ENCODE measurements around the gene FKBP4.

- TF ChIP-seq, protein P1, sequence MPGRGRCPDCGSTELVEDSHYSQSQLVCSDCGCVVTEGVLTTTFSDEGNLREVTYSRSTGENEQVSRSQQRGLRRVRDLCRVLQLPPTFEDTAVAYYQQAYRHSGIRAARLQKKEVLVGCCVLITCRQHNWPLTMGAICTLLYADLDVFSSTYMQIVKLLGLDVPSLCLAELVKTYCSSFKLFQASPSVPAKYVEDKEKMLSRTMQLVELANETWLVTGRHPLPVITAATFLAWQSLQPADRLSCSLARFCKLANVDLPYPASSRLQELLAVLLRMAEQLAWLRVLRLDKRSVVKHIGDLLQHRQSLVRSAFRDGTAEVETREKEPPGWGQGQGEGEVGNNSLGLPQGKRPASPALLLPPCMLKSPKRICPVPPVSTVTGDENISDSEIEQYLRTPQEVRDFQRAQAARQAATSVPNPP (CRISPR knock-in tag; IDR thresholded peaks at IDR 0.05): no peak
- TF ChIP-seq, protein P2, sequence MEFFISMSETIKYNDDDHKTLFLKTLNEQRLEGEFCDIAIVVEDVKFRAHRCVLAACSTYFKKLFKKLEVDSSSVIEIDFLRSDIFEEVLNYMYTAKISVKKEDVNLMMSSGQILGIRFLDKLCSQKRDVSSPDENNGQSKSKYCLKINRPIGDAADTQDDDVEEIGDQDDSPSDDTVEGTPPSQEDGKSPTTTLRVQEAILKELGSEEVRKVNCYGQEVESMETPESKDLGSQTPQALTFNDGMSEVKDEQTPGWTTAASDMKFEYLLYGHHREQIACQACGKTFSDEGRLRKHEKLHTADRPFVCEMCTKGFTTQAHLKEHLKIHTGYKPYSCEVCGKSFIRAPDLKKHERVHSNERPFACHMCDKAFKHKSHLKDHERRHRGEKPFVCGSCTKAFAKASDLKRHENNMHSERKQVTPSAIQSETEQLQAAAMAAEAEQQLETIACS (CRISPR knock-in tag; IDR thresholded peaks at IDR 0.05): no peak
These were observed 19.3 kb upstream of the FKBP4 start for GRCh38 chr12:2775431-2775830.

Measured in HepG2 (cell line).